IPS-18c (cell line): ENCODE measurements around the gene NUP210.

Experiments used
- H3K4me3 ChIP-seq: 2 replicates; pipeline ENCODE4 v1.7.0; 2013; ENCODE audit warnings: low read depth, mild to moderate bottlenecking, low read length, moderate library complexity; ENCODE audit not compliant: insufficient read depth
- H3K9me3 ChIP-seq: one replicate; pipeline ENCODE4 v1.6.1; 2013; ENCODE audit warnings: mild to moderate bottlenecking, low read length, moderate library complexity; ENCODE audit not compliant: control insufficient read depth, insufficient read depth

Gene NUP210

DNA sequence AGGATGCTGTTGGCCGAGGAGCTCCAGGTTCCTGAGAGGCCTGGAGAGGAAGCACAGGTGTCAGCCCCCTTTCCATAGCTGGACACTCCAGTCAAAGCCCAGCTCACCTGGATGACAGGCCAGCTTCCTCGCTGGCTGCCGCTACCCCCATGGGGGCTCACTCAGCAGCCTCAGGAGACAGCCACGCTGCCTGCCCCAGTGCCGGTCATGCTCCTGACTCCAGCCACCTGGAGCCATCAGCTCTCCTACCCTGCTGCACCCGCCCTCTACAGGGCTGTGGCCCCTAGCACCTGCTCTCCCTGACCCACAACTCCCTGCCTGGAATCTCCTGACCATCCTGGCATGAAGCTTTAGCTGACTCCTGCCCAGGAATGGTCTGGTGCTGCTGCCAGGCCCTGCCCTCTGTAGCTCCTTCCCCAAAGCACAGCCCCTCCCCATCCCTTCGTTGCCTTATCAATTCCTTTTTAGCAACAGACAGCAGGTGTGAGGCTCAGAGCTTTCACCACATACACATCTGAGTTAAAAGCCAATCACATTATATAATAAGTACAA, 94.2 kb downstream of the NUP210 start:
- Histone ChIP-seq H3K9me3 (peaks cover 2% of the 10 kb centered on the region), H3K4me3 (no peak overlapping the region)

GRCh38 chr3:13324835-13325501, 95.2 kb downstream of the NUP210 start:
- H3K4me3 ChIP-seq: no peak overlapping the region
- H3K9me3 ChIP-seq: peaks cover 2% of the 10 kb centered on the region

- Histone ChIP-seq H3K4me3 (no peak overlapping the region), H3K9me3 (no peaks in the 10 kb centered on the region)
These were observed 96.3 kb downstream of the NUP210 start for GRCh38 chr3:13323822-13324221.

DNA sequence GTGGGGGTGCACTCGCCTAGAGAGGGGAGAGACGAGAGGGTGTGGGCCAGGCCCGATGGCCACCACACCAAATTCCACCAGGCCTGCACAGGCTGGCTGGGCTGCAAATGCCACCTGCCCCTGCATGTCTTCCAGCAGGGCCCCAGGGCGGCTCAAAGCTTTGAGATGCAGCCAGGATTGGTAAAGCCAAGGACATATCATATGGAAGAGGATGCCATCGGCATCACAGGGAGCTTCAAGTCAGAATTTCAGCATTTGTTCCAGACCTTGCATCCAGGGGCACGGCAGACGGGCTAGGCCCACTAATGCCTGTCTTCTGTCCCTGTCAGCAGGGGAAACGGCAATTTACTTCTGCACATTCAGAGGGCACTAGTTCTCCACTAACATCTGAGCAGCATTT, 97.8 kb downstream of the NUP210 start:
- Histone ChIP-seq H3K9me3 (no peaks in the 10 kb centered on the region), H3K4me3 (no peak overlapping the region)

DNA sequence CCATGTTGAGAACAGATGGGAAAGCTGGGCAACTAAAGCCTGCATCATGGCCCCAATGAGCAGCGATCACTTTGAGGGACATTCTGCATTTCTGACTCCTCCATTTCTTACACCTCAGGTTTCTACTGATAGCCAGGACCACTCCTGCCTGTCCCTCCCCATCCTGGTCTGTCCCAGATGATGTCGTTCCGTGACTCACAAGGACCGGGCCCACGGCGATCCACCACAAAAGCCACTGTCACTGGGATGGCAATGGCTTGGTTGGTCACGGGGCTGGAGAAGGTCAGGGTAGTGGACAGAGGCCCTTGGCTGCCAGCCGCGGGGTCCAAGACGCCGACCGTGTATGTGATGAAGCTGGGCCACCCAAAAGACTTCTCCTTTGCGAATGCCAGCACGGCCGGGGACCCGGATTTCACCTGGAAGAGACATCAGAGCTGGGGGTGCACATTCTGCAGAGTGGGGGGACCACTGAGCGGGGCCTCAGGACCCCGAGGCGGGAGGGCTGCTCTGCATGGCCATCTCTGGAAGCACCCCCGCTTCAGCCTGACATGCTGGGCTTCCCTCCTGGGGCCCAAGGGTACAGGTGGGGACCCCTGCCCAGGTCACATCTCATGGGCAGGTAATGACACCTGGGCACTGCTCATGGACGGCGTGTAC, 100.4 kb downstream of the NUP210 start:
- no peaks in the 10 kb centered on the region for H3K9me3 ChIP-seq

GRCh38 chr3:13318626-13319470, 101.3 kb downstream of the NUP210 start:
- no peak overlapping the region for H3K4me3 ChIP-seq
- H3K9me3 ChIP-seq: no peaks in the 10 kb centered on the region

More for the DNA sequence above, 100.4 kb downstream of the NUP210 start:
- no peak overlapping the region for H3K4me3 ChIP-seq

GRCh38 chr3:13317596-13318320, 102.4 kb downstream of the NUP210 start:
- no peaks in the 10 kb centered on the region for H3K9me3 ChIP-seq
- no peak overlapping the region for H3K4me3 ChIP-seq

DNA sequence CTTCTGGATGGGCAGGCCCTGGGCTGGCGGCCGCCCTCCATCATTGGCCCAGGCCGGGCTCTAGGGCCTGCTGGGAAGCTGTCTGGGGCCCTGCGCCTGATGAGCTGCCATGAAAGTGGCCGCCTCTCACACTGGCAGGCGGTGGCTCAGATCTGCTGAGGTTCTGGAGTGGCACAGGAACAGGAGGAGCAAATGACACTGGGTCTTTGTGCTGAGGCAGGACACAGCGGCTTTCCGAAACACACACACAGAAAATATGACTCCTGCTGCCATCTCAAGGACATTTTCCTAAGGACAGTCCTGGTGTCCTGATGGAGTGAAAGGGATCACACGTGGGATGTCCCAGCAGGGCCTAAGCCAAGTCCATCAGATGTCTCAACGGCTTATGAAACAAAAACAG, 103.5 kb downstream of the NUP210 start:
- H3K9me3 ChIP-seq: no peaks in the 10 kb centered on the region
- no peak overlapping the region for H3K4me3 ChIP-seq

DNA sequence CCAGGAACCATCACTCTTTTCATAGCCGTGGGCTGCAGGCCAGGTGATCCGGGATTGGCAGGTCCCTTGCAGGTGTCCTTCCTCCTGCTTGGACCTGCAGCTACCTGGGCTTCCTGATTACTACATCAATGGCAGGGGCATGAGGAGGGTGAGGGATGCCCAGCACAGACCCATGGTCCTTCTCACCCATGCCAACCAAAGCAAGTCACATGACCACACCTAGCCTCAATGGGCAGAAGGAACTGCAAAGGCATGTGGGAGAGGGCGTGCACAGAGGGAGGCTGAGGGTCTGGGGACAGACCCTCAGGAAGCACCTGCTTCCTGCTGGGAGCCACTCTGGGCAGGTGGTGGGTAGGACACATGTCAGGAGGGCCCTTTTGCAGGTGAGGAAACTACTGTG, 105.2 kb downstream of the NUP210 start:
- Histone ChIP-seq H3K9me3 (peaks cover 2% of the 10 kb centered on the region), H3K4me3 (no peak overlapping the region)

DNA sequence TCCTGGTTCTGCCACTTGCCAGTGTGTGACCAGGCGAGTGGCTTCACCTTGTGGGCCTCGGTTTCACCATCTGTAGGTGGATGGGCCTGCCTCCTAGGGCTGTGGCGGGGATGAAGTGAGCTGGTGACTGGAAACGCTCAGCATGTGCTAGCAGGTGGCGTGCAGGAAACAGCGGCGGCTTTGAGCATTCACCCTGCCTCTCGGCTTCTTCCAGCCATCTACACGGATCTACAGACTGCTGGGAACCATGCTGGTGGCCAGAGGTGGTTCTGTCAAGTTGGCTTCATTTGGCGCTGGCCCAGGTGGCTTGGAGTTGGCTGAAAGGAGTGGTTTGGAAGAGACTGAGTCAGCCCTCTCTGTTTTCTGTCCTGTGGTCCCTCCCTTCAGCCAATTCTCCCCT, 106.3 kb downstream of the NUP210 start:
- no peak overlapping the region for H3K4me3 ChIP-seq

DNA sequence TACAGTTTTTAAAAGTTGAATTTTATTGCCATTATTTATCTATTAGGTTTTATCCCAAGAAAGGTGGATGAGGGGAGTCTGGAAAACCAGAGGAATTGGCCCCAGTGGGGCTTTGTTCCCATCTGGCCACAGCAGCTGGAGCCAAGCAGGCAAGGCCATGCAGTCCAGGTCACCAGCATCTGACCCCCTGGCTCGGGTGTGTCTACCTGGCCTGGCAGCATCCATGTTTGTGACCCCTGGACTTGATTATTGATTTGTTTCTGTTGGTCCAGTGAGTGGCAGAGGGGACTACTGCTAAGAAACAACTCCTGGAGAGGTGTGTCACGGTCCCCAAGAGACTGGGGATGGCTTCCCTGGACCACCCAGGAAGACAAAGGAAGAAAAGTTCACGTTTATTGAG, 111.1 kb downstream of the NUP210 start:
- Histone ChIP-seq H3K9me3 (peaks cover 2% of the 10 kb centered on the region), H3K4me3 (no peak overlapping the region)

More for the DNA sequence above, 106.3 kb downstream of the NUP210 start:
- H3K9me3 ChIP-seq: peaks cover 2% of the 10 kb centered on the region

GRCh38 chr3:13308380-13308801, 111.7 kb downstream of the NUP210 start:
- Histone ChIP-seq H3K4me3 (no peak overlapping the region), H3K9me3 (peaks cover 2% of the 10 kb centered on the region)

DNA sequence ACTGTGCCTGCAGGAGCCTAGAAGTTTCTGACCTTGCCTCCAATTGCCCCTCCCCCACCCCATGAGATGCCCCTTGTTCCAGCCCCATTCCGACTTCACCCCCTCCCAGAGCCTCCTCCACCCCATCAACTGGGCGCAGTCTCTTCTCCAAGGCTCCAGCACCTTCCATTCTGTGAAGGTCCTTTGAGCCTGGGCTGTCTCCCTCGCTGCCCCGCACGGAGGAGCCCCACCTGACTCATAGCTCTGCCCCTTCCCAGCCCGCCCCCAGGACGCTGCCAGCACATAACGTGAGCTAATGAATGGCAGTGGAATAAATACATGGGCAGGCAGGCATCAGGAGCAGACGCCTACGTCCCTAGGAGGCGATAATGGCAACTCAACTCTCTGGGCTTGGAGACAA, 113.1 kb downstream of the NUP210 start:
- no peak overlapping the region for H3K4me3 ChIP-seq
- peaks cover 2% of the 10 kb centered on the region for H3K9me3 ChIP-seq

DNA sequence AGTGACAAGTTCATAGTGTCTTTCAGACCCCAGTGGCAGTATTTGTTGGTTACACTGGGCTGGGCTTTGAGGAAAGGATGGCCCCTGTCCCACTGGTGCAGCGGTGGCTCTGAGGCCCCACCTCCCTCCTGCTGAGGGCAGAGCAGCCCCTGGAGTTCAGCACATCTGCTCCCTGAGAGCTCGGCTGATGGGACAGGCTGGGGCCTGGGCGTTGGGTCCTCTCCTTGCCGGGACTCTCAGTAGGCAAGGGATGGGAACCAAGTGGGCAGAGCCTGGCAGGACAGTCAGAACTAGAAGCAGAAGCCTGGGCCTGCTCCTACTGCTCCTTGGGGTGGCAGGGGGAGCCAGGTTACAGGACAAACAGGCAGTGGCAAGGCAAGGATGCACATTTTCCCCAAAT, 114.5 kb downstream of the NUP210 start:
- Histone ChIP-seq H3K4me3 (no peak overlapping the region), H3K9me3 (peaks cover 2% of the 10 kb centered on the region)

DNA sequence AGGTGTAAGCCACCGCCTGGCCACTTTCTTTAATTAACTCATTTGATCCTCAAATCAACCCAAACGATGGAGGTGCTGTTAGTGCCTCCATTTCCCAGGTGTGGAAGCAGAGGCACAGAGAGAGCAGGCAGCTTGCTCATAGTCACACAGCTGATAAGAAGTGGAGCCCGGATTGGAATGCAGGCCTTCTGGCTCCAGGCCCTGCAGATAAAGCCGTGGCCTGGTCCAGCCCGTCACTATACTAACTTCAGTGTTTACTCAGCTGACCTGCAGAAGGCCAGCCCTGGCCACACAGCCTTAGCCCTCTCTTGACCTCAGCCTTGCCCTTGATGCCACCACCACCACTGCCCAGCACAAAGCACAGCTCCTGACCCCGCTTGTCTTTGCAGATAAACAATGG, 116.7 kb downstream of the NUP210 start:
- H3K4me3 ChIP-seq: no peak overlapping the region
- no peaks in the 10 kb centered on the region for H3K9me3 ChIP-seq

GRCh38 chr3:13301286-13301987, 118.7 kb downstream of the NUP210 start:
- Histone ChIP-seq H3K4me3 (no peak overlapping the region), H3K9me3 (no peaks in the 10 kb centered on the region)
